Measurements from ENCODE around the gene CTXND1.

The CTXND1 gene

GRCh38 chr15:80186597-80186996 lies 65.4 kb downstream of the CTXND1 start:
- TF ChIP-seq EZH2 (IDR thresholded peaks at IDR 0.05): no peak
- no peak for TF ChIP-seq FOXP2 (optimal IDR thresholded peaks at IDR 0.05; ENCODE audit: control extremely low read depth, extremely low read length, insufficient read depth)
- TF ChIP-seq POLR2AphosphoS5 (IDR thresholded peaks at IDR 0.05; ENCODE audit: borderline replicate concordance, low read depth, low read length): no peak
- Histone ChIP-seq H3K36me3 (ENCODE audit: insufficient read depth, low read length) (no peaks in the 10 kb centered on the region), H3K27ac (no peak overlapping the region), H3K9ac (ENCODE audit: insufficient read length) (no peak overlapping the region), H3K9me3 (ENCODE audit: low read depth, low read length) (no peaks in the 10 kb centered on the region), H3K4me3 (no peak overlapping the region)
- DNase-seq (ENCODE audit: low read depth, low spot score): no peak

GRCh38 chr15:80186066-80186465 lies 65.9 kb downstream of the CTXND1 start:
- H3K9ac ChIP-seq (ENCODE audit: insufficient read length): no peak overlapping the region
- no peaks in the 10 kb centered on the region for H3K36me3 ChIP-seq (ENCODE audit: insufficient read depth, low read length)
- DNase-seq (ENCODE audit: low read depth, low spot score): no peak
- no peak overlapping the region for H3K27ac ChIP-seq
- H3K4me3 ChIP-seq: no peak overlapping the region
- TF ChIP-seq FOXP2 (optimal IDR thresholded peaks at IDR 0.05; ENCODE audit: control extremely low read depth, extremely low read length, insufficient read depth): no peak
- no peak for TF ChIP-seq POLR2AphosphoS5 (IDR thresholded peaks at IDR 0.05; ENCODE audit: borderline replicate concordance, low read depth, low read length)
- no peak for TF ChIP-seq EZH2 (IDR thresholded peaks at IDR 0.05)
- no peaks in the 10 kb centered on the region for H3K9me3 ChIP-seq (ENCODE audit: low read depth, low read length)

- no peak overlapping the region for H3K4me3 ChIP-seq
- no peak for TF ChIP-seq FOXP2 (optimal IDR thresholded peaks at IDR 0.05; ENCODE audit: control extremely low read depth, extremely low read length, insufficient read depth)
- no peak for TF ChIP-seq POLR2AphosphoS5 (IDR thresholded peaks at IDR 0.05; ENCODE audit: borderline replicate concordance, low read depth, low read length)
- no peak for TF ChIP-seq EZH2 (IDR thresholded peaks at IDR 0.05)
- H3K9me3 ChIP-seq (ENCODE audit: low read depth, low read length): no peaks in the 10 kb centered on the region
- H3K9ac ChIP-seq (ENCODE audit: insufficient read length): no peak overlapping the region
- H3K27ac ChIP-seq: no peak overlapping the region
- no peaks in the 10 kb centered on the region for H3K36me3 ChIP-seq (ENCODE audit: insufficient read depth, low read length)
- DNase-seq (ENCODE audit: low read depth, low spot score): no peak
Observed at GRCh38 chr15:80185152-80185551, 66.9 kb downstream of the CTXND1 start.

GRCh38 chr15:80184554-80184953 lies 67.5 kb downstream of the CTXND1 start:
- Histone ChIP-seq H3K27ac (no peak overlapping the region), H3K4me3 (no peak overlapping the region), H3K36me3 (ENCODE audit: insufficient read depth, low read length) (no peaks in the 10 kb centered on the region), H3K9ac (ENCODE audit: insufficient read length) (no peak overlapping the region), H3K9me3 (ENCODE audit: low read depth, low read length) (no peaks in the 10 kb centered on the region)
- TF ChIP-seq FOXP2 (optimal IDR thresholded peaks at IDR 0.05; ENCODE audit: control extremely low read depth, extremely low read length, insufficient read depth) (no peak), POLR2AphosphoS5 (IDR thresholded peaks at IDR 0.05; ENCODE audit: borderline replicate concordance, low read depth, low read length) (no peak), EZH2 (IDR thresholded peaks at IDR 0.05) (no peak)
- no peak for DNase-seq (ENCODE audit: low read depth, low spot score)

- no peak overlapping the region for H3K9ac ChIP-seq (ENCODE audit: insufficient read length)
- H3K36me3 ChIP-seq (ENCODE audit: insufficient read depth, low read length): no peaks in the 10 kb centered on the region
- no peak overlapping the region for H3K27ac ChIP-seq
- no peak for TF ChIP-seq FOXP2 (optimal IDR thresholded peaks at IDR 0.05; ENCODE audit: control extremely low read depth, extremely low read length, insufficient read depth)
- no peak for TF ChIP-seq EZH2 (IDR thresholded peaks at IDR 0.05)
- no peak for TF ChIP-seq POLR2AphosphoS5 (IDR thresholded peaks at IDR 0.05; ENCODE audit: borderline replicate concordance, low read depth, low read length)
- no peak for DNase-seq (ENCODE audit: low read depth, low spot score)
- no peaks in the 10 kb centered on the region for H3K9me3 ChIP-seq (ENCODE audit: low read depth, low read length)
- no peak overlapping the region for H3K4me3 ChIP-seq
Observed at GRCh38 chr15:80183886-80184285, 68.1 kb downstream of the CTXND1 start.

GRCh38 chr15:80183306-80183705 lies 68.7 kb downstream of the CTXND1 start:
- Histone ChIP-seq H3K36me3 (ENCODE audit: insufficient read depth, low read length) (no peaks in the 10 kb centered on the region), H3K9ac (ENCODE audit: insufficient read length) (no peak overlapping the region), H3K4me3 (no peak overlapping the region), H3K27ac (no peak overlapping the region), H3K9me3 (ENCODE audit: low read depth, low read length) (no peaks in the 10 kb centered on the region)
- no peak for DNase-seq (ENCODE audit: low read depth, low spot score)
- TF ChIP-seq POLR2AphosphoS5 (IDR thresholded peaks at IDR 0.05; ENCODE audit: borderline replicate concordance, low read depth, low read length): no peak
- no peak for TF ChIP-seq FOXP2 (optimal IDR thresholded peaks at IDR 0.05; ENCODE audit: control extremely low read depth, extremely low read length, insufficient read depth)
- TF ChIP-seq EZH2 (IDR thresholded peaks at IDR 0.05): no peak

- no peak overlapping the region for H3K27ac ChIP-seq
- H3K36me3 ChIP-seq (ENCODE audit: insufficient read depth, low read length): no peaks in the 10 kb centered on the region
- no peak for TF ChIP-seq FOXP2 (optimal IDR thresholded peaks at IDR 0.05; ENCODE audit: control extremely low read depth, extremely low read length, insufficient read depth)
- TF ChIP-seq EZH2 (IDR thresholded peaks at IDR 0.05): no peak
- no peak for TF ChIP-seq POLR2AphosphoS5 (IDR thresholded peaks at IDR 0.05; ENCODE audit: borderline replicate concordance, low read depth, low read length)
- H3K4me3 ChIP-seq: no peak overlapping the region
- DNase-seq (ENCODE audit: low read depth, low spot score): no peak
- H3K9ac ChIP-seq (ENCODE audit: insufficient read length): no peak overlapping the region
- H3K9me3 ChIP-seq (ENCODE audit: low read depth, low read length): no peaks in the 10 kb centered on the region
Observed at GRCh38 chr15:80182611-80183261, 69.3 kb downstream of the CTXND1 start.

- no peaks in the 10 kb centered on the region for H3K9me3 ChIP-seq (ENCODE audit: low read depth, low read length)
- no peak overlapping the region for H3K27ac ChIP-seq
- DNase-seq (ENCODE audit: low read depth, low spot score): no peak
- H3K9ac ChIP-seq (ENCODE audit: insufficient read length): no peak overlapping the region
- no peak overlapping the region for H3K4me3 ChIP-seq
- H3K36me3 ChIP-seq (ENCODE audit: insufficient read depth, low read length): no peaks in the 10 kb centered on the region
- no peak for TF ChIP-seq FOXP2 (optimal IDR thresholded peaks at IDR 0.05; ENCODE audit: control extremely low read depth, extremely low read length, insufficient read depth)
- no peak for TF ChIP-seq POLR2AphosphoS5 (IDR thresholded peaks at IDR 0.05; ENCODE audit: borderline replicate concordance, low read depth, low read length)
- TF ChIP-seq EZH2 (IDR thresholded peaks at IDR 0.05): no peak
Observed at GRCh38 chr15:80180986-80181385, 71.0 kb downstream of the CTXND1 start.

GRCh38 chr15:80180468-80180867 lies 71.5 kb downstream of the CTXND1 start:
- Histone ChIP-seq H3K27ac (no peak overlapping the region), H3K9ac (ENCODE audit: insufficient read length) (no peak overlapping the region)

More at GRCh38 chr15:80180468-80180867, 71.5 kb downstream of the CTXND1 start:
- DNase-seq (ENCODE audit: low read depth, low spot score): no peak
- Histone ChIP-seq H3K4me3 (no peak overlapping the region), H3K36me3 (ENCODE audit: insufficient read depth, low read length) (no peaks in the 10 kb centered on the region), H3K9me3 (ENCODE audit: low read depth, low read length) (no peaks in the 10 kb centered on the region)
- TF ChIP-seq EZH2 (IDR thresholded peaks at IDR 0.05) (no peak), FOXP2 (optimal IDR thresholded peaks at IDR 0.05; ENCODE audit: control extremely low read depth, extremely low read length, insufficient read depth) (no peak), POLR2AphosphoS5 (IDR thresholded peaks at IDR 0.05; ENCODE audit: borderline replicate concordance, low read depth, low read length) (no peak)

All from SK-N-MC (cell line).